Testis (tissue), 3 donors: ENCODE results near the gene RAB3A. TPM values are rescaled to one million over a fixed set of nuclear protein-coding genes. Genes with fewer than 3 reads are reported as not detected.
A peak's percentile ranks its signal among the peaks of the same experiment; 100 is the strongest.

Experiments
- DNase-seq: peaks from one replicate; pipeline ENCODE4 v3.0.0-alpha.2; 2019
- H3K27ac ChIP-seq, 2 donors: fragments of 200-600 bp; sonication (generic); one replicate each; pipeline ENCODE4 v1.5.1; 2019
- H3K27me3 ChIP-seq: fragments of 200-600 bp; sonication (generic); one replicate; pipeline ENCODE4 v1.5.1; 2019
- H3K36me3 ChIP-seq: fragments of 200-600 bp; sonication (generic); one replicate; pipeline ENCODE4 v1.5.1; 2017; ENCODE audit warnings: low read depth; ENCODE audit errors: missing control alignments
- H3K4me1 ChIP-seq: fragments of 200-600 bp; sonication (generic); one replicate; pipeline ENCODE4 v1.5.1; 2019
- H3K4me3 ChIP-seq, 2 donors: fragments of 200-600 bp; sonication (generic); one replicate each; pipeline ENCODE4 v1.5.1; 2017 to 2019
- H3K9me3 ChIP-seq: fragments of 200-600 bp; sonication (generic); one replicate; pipeline ENCODE4 v1.5.1; 2017
- POLR2A ChIP-seq: fragments of 450-650 bp; IDR thresholded peaks from one replicate; pipeline ENCODE4 v1.6.1; 2017; ENCODE audit warnings: antibody characterized with exemption, mild to moderate bottlenecking, moderate library complexity
- WGBS, 2 donors: methylation state at CpG; one replicate each; pipeline ENCODE4 v1.1.5; 2018; 5-methylcytosine and 5-hydroxymethylcytosine counted together
- intact Hi-C: fragments of 100-400 bp; cut with DNase I; formaldehyde crosslinking; loops from one replicate; pipeline ENCODE4 v1.15.1; 2023; ENCODE audit warnings: low total_unique reads
- polyA plus RNA-seq: library from polyadenylated mRNA; stranded (reverse); fragments of 350-450 nt; fragmentation: Illumina TruSeq; extraction: RNeasy Lipid Tissue Mini Kit (QIAGEN cat#74804); gene quantifications from one replicate; pipeline ENCODE4 v1.2.3, GENCODE V29; 2014; ENCODE audit warnings: low read depth, low replicate concordance; ENCODE audit not compliant: insufficient read depth
- total RNA-seq, 2 donors: library from RNA; depleted of rRNA; stranded (reverse); fragments of >200 nt; gene quantifications; one replicate each; pipeline ENCODE4 v1.2.3, GENCODE V29; 2016
- TF ChIP-seq, protein P1 (sequence below), 3 experiments: fragments of 450-650 bp in 2 of 3; fragments of 200-600 bp in 1 of 3; sonication (generic) in 1 of 3; IDR thresholded peaks; one replicate each; pipeline ENCODE4 v1.5.1; 2016 to 2019; ENCODE audit warnings: antibody characterized with exemption in 3 of 3, mild to moderate bottlenecking in 2 of 3, moderate library complexity in 1 of 3

Gene RAB3A
- total and polyA plus RNA-seq, 3 donors from 2014 or later = 2.8 to 6.3 (median 4.6) TPM

DNA sequence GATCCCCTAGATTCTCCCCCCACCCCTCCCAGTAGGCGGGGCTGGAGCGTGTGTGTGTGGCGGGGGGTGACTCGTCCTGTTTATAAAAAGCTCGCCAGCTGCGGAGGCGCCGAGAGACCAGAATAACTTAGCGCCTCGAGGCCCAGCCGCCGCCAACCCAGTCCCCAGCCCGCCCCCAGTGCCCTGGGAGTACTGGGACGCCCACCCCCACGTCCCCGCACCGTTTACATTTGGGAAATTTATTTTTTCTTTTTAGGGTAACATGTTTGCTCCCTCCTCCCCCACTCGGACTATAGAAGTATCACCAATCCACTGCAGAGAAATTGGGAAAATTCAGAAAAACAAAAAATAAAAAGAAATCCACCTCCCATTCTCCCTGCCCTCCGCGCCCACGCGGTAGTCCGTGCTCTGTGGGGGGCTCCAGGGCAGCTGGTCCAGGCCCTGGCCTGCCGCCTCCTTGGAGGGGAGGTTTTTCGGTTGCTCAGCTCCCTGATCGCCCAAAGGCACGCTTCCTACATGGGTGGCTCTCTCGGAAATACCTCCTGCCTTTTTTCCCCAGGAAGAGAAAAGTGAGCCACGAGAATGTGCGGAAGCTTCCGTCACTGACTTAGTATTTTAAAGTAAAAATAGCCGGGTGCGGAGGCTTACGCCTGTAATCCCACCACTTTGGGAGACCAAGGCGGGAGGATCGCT is 1.5 kb upstream of the RAB3A start:
- 8 to 9% methylated on average over 36 of the region's 36 CpGs for WGBS, 2 donors
- Histone ChIP-seq H3K4me3 (peak overlapping the region; percentile 52 to 66), H3K36me3 (no peaks in the 10 kb centered on the region), H3K4me1 (peaks cover 10% of the 10 kb centered on the region), H3K9me3 (no peaks in the 10 kb centered on the region), H3K27me3 (no peaks in the 10 kb centered on the region), H3K27ac (peak overlapping the region; percentile 97 to 98)
- intact Hi-C loops = no loop called here
- peak; percentile 85 for DNase-seq
- TF ChIP-seq POLR2A = no peak
- TF ChIP-seq, protein P1, sequence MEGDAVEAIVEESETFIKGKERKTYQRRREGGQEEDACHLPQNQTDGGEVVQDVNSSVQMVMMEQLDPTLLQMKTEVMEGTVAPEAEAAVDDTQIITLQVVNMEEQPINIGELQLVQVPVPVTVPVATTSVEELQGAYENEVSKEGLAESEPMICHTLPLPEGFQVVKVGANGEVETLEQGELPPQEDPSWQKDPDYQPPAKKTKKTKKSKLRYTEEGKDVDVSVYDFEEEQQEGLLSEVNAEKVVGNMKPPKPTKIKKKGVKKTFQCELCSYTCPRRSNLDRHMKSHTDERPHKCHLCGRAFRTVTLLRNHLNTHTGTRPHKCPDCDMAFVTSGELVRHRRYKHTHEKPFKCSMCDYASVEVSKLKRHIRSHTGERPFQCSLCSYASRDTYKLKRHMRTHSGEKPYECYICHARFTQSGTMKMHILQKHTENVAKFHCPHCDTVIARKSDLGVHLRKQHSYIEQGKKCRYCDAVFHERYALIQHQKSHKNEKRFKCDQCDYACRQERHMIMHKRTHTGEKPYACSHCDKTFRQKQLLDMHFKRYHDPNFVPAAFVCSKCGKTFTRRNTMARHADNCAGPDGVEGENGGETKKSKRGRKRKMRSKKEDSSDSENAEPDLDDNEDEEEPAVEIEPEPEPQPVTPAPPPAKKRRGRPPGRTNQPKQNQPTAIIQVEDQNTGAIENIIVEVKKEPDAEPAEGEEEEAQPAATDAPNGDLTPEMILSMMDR (IDR thresholded peaks at IDR 0.05) = no peak

- no peak for DNase-seq
- intact Hi-C loops = no loop called here
- 0 to 1% methylated on average over 20 to 22 of the region's 22 CpGs for WGBS, 2 donors
Observed at GRCh38 chr19:18204394-18205199, 755 bp upstream of the RAB3A start.

GRCh38 chr19:18203408-18203862 is 407 bp downstream of the RAB3A start:
- Histone ChIP-seq H3K27me3 (no peaks in the 10 kb centered on the region), H3K4me3 (peak overlapping the region; percentile 65 to 66), H3K4me1 (peaks cover 10% of the 10 kb centered on the region), H3K36me3 (no peaks in the 10 kb centered on the region), H3K9me3 (no peaks in the 10 kb centered on the region), H3K27ac (peak overlapping the region; percentile 22 to 69)
- intact Hi-C loops = no loop called here
- no peak for DNase-seq
- TF ChIP-seq, protein P1 (IDR thresholded peaks at IDR 0.05) = no peak
- TF ChIP-seq POLR2A = no peak
- WGBS, 2 donors = 0 to 1% methylated on average over 14 to 37 of the region's 38 CpGs

More at GRCh38 chr19:18204394-18205199, 755 bp upstream of the RAB3A start:
- H3K36me3 ChIP-seq = no peaks in the 10 kb centered on the region
- no peaks in the 10 kb centered on the region for H3K27me3 ChIP-seq
- H3K9me3 ChIP-seq = no peaks in the 10 kb centered on the region
- peak; percentile 50 for TF ChIP-seq POLR2A
- TF ChIP-seq, protein P1 (IDR thresholded peaks at IDR 0.05) = no peak
- peak overlapping the region; percentile 97 to 98 for H3K27ac ChIP-seq
- H3K4me3 ChIP-seq = peak overlapping the region; percentile 52 to 66
- H3K4me1 ChIP-seq = peaks cover 10% of the 10 kb centered on the region

DNA sequence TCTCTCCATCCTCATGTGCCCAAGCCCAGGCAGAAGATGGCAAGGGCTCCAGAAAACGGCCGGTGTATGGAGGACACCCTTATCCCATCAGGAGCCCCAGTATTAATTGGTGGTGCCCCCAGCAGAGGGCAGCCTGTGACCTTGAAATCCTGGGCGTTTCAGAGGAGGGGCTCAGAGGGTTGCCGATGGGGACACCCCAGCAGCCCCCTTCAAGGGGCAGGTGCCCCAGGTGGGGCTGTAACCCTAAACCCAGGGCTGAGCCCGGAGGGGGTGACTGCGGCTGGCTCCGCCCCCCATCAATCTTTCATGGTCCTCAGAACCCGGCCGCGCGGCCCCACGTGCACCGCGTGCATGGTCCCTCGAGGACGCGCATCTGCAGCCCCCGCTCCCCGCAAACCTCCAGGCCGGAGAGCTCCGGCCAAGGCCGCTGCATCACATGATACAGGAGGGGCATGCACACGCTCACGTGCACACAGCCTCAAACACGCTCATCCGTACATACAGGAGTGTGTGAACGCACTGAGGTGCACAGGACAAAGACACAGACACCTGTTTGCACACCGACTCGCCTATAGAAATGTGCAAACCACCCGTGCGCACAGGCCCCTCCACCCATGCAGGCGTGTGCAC is 949 bp downstream of the RAB3A start:
- WGBS, 2 donors = 3 to 21% methylated on average over 6 to 32 of the region's 32 CpGs
- H3K4me3 ChIP-seq = peak overlapping the region; percentile 65 to 66
- H3K27ac ChIP-seq = no peak overlapping the region
- H3K4me1 ChIP-seq = peaks cover 10% of the 10 kb centered on the region
- no peaks in the 10 kb centered on the region for H3K36me3 ChIP-seq
- no peak for TF ChIP-seq POLR2A
- TF ChIP-seq, protein P1 (IDR thresholded peaks at IDR 0.05) = peak in 2 of 3 experiments; percentile 10 to 29
- no peaks in the 10 kb centered on the region for H3K27me3 ChIP-seq
- H3K9me3 ChIP-seq = no peaks in the 10 kb centered on the region
- intact Hi-C loops = no loop called here
- DNase-seq = peak; percentile 57
